ENCODE data around the gene QRICH2.
"Not testable (repeated sequence)": the region's sequence is repeated elsewhere in the genome, so short reads cannot be mapped to it uniquely, and the experiment has no call there.

QRICH2 gene, protein sequence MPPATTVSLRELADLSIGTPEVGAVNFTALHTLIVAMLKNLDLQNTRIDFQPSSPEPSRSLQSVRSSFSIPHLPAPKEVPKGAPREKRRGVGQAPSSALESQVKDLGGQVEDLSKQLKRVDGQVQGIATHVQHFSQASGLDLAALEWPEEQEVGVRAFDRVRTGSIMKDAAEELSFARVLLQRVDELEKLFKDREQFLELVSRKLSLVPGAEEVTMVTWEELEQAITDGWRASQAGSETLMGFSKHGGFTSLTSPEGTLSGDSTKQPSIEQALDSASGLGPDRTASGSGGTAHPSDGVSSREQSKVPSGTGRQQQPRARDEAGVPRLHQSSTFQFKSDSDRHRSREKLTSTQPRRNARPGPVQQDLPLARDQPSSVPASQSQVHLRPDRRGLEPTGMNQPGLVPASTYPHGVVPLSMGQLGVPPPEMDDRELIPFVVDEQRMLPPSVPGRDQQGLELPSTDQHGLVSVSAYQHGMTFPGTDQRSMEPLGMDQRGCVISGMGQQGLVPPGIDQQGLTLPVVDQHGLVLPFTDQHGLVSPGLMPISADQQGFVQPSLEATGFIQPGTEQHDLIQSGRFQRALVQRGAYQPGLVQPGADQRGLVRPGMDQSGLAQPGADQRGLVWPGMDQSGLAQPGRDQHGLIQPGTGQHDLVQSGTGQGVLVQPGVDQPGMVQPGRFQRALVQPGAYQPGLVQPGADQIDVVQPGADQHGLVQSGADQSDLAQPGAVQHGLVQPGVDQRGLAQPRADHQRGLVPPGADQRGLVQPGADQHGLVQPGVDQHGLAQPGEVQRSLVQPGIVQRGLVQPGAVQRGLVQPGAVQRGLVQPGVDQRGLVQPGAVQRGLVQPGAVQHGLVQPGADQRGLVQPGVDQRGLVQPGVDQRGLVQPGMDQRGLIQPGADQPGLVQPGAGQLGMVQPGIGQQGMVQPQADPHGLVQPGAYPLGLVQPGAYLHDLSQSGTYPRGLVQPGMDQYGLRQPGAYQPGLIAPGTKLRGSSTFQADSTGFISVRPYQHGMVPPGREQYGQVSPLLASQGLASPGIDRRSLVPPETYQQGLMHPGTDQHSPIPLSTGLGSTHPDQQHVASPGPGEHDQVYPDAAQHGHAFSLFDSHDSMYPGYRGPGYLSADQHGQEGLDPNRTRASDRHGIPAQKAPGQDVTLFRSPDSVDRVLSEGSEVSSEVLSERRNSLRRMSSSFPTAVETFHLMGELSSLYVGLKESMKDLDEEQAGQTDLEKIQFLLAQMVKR (N-terminal part only)

DNA sequence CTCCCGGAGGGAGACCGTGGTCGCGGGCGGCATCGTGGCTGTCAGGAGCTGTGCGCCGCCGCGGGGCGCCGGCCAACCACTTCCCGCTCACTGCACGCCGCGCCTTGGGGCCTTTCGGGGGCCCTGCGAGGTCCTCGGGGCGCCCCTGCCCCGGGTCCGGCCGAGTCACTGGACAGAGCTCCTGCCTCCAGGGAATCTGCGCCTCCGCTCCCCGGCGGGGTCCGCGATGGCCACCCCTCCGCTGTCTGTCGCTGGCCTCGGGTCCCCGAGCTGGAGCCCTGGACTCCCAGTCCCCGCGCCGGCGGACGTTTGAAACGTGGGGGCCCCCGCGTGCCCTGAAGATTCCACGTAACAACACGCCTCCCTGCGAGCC, at the start of gene QRICH2:
Gene QRICH2, minus strand, starts transcription at position 311 of the 373 bp plus-strand sequence. Its CDS starts 278 bp downstream, at position 33.
- DNase-seq = no peak

DNA sequence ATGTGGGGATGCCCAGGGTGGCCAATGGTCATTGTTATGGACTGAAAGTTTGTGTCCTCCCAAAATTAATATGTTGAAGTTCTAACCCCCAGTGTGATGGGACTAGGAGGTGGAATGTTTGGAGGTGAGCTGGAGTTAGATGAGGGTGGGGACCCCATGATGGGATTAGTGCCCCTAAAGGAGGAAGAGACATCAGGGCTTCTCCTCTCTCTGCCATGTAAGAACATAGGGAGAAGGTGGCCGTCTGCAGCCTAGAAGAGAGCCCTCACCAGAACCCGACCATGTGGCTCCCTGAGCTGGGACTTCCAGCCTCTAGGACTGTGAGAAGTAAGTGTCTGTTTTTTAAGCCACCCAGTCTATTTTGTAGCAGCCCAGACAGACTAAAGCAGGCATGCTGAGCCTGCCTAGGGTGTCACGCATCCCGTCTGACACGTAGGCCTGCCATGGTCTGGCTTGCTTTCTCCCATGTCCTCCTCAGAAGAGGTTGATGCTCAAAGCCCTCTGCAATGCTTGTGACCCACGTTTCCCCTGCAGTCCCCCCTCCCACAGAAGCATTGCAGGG, 49.6 kb upstream of the QRICH2 start:
- DNase-seq = no peak

DNA sequence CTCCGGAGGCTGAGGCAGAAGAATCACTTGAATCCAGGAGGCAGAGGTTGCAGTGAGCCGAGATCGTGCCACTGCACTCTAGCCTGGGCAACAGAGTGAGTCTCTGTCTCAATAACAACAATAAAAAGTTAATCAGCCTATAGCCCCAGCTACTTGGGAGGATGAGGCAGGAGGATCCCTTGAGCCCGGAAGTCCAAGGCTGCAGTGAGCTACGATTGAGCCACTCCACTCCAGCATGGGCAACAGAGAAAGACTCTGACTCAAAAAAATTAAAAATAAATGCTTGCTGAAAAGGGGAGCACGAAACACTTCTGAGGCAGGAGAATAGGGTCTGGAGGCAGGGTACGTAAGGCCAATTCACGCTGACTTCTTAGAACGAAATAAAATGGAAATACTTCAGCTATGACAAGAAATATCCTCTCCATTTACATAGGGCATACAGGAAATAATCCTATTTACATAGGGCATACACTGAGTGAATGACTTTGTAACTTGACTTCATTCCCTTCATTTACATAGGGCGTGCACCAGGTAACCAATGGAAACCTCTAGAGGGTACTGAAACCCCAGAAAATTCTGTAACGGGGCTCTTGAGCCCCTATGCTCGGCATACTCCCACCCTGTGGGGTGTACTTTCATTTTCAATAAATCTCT, 48.9 kb upstream of the QRICH2 start:
- peak; percentile 20 for DNase-seq

DNA sequence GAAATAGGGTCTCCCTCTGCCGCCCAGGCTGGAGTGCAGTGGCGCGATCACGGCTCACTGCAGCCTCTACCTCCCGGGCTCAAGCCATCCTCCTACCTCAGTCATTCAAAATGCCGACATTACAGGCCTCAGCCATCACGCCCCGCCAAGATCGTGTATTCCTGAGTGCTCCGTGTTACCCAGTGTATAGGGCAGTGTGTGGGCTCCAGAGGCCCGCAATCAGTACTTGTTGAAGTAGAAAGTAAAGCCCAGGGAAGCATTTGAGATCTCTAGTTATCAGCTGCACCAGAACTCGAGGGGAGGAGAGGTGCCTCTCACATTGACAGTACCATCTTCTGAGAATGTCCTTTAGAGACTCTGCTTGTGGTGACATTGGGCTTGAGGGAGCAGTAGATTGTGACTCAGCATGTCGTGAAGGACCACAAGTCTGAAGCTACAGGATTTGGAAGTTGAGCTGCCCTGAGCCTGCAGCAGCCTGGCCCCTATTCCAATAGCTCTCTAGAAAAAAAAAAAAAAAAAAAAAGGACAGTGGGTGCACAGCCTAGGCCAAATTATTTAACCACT, 46.8 kb upstream of the QRICH2 start:
- DNase-seq = peak; percentile 5

DNA sequence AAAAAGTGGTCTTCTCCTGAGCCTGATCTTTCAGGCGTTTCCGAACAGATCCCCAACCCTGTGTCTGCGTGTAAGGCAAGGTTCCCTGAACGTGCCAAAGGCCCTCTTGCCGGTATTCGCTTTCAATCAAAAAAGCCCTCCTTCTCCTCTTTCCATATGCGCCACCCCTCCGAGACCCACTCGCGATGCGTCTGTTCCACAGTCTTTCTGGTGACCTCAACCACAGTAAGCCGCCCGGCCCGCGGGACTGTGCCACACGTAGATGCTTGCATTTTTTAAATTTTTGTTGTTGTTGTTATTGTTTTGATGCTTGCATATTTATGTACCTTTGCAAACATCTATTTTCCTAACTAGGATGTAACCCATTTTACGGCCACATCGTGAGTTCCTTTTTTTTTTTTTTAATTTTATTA, 46.2 kb upstream of the QRICH2 start:
- DNase-seq = no peak

DNA sequence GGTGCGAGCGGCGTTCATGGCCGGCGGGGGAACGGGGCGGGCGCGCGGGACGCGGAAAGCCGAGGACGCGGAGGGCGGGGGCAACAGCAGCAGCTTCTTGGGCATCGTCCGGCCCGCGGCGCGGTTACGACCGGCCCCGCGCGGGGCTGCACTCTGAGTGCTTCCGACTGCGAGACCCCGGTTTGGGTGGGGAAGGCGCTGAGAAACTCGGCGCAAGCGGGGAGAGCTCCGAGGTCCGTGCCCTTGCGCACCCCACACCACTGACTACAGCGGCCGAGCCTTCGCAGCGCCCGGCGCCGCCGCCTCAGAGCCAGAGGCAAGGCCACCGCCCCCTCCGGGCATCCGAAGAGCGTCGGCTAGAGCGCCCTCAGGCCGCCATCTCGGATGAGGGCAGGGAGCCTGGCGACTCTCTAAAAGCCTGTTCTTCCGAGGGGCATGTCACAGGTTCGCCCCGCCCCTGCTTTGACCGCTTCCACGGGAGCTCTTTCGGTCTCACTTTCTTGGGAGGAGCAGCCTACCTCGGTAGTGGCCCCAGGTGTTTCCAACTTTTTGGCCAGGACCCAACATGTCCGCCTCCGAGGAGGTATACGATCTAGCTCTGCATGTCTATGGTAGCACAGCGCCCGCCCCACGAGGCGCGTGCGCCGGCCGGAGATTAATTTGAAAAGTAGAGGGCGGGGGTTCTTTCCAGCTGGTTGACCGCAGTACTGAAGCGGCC, 45.7 kb upstream of the QRICH2 start, which contains the start of gene PRPSAP1:
Gene PRPSAP1, minus strand, starts transcription at position 318 of the 718 bp plus-strand sequence. Its CDS starts 213 bp downstream, at position 105.
- peak; percentile 98 for DNase-seq

DNA sequence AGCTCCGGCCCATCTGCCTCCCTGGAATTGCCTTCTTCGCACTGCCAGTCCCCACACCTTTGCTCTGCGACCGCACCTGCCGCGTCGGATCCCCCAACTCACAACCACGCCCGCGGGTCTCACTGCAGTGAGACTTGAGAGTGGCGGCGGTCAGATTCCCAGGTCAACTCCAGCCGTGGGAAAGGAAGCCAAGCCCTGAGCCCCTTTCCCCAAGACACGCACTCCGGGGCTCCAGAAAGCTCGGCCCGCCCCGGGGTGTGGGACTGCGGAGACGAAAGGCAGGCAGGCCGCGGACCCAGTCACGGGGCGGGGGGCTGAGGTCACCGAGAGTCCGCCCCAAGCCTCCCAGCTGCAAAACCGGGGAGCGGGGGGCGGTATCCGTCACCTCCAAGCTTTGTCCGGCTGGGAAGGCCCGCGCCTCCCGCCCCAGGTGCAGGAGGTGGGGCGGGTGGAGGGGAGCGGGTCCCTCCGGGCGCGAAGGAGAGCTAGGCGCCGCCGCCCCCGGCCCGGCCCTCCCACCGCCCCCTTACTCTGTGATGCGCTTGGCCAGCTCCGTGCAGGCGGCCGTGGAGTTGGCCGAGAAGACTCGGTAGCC, 45.0 kb upstream of the QRICH2 start:
- no peak for DNase-seq

DNA sequence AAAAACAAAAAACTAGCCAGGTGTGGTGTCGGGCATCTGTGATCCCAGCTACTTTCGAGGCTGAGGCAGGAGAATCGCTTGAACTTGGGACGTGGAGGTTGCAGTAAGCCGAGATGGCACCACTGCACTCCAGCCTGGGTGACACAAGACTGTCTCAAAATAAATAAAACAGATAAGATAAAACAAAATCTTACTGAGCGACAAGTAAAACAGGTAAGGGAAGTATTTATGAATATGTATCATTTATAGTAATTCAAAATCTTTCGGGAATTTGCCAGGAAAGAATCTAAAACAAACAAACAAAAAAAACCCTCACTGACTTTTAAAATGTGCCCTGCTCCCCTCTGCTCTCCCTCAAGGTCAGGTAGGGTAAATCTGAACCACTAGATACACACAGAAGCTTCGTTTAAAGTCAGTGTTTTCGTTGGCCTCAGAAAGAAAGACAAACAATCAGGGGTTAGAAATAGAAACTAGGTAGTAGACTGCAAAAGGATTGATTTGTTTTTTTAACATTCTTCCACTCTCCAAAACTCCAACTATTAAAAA, 43.5 kb upstream of the QRICH2 start:
- no peak for DNase-seq

DNA sequence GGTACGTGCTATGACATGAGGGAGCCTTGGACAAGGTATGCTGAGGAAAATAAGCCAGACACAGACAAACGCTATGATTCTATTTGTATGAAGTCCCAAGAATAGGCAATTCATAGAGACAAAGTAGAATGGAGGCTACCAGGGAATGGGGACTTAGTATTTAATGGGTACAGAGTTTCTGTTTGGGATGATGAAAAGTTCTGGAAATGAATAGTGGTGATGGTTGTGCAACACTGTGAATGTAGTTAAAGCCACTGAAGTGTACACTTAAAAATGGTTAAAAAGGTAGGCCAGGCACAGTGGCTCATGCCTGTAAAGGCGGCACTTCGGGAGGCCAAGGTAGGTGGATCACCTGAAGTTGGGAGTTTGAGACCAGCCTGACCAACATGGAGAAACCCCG, 42.4 kb upstream of the QRICH2 start:
- DNase-seq = no peak

DNA sequence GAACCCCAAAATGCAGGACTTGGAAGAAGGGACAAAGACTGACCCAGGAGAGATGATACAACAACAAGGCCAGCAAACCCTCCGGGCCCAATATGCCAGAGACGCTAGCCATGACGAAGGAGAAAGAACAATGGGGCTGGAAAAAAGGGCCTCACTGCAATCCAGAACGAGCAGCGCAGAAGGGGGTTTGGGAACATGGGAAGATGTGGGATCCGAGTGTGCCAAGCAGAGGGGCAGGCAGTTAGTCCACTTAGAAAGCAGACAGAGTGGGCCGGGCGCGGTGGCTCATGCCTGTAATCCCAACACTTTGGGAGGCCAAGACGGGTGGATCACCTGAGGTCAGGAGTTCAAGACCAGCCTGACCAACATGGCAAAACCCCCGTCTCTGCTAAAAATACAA, 38.9 kb upstream of the QRICH2 start:
- DNase-seq = not testable (repeated sequence)

DNA sequence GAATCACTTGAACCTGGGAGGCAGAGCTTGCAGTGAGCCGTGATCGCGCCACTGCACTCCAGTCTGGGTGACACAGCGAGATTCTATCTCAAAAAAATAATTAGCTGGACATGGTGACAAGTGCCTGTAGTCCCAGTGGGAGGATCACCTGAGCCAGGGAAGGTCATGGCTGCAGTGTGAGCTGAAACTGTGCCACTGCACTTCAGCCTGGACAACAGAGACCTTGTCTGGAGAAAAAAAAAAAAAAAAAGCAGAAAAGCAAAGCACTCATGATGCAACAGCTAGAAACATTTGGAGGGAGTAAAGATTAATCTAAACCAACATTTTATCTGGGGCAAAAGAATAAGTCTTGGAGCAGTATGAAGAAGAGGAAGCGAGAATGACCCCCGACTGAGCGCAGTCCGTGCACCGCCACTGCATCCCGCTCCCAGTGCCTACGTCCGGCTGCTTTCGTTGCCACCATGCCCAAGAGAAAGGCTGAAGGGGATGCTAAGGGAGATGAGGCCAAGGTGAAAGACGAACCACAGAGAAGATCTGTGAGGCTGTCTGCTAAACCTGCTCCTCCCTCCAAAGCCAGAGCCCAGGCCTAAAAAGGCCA, 37.4 kb upstream of the QRICH2 start:
- no peak for DNase-seq

DNA sequence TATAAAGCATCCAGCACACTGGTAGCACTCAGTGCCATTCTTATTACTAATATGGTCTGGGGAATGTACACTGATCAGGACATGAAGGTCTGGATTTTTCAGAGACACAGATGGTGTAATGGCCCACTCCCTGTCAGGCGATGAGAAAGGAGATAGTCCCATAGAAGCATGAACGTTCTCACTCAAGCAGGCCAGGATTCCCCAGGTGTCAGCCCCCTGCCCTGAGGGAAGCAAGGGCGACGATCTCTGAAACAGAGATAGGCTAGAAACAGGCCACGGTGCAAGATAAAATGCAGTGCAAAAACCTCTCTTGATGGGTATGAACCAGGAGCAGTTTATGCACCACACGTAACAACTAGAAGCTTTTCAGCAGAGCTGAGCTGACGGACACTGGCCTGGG, 35.0 kb upstream of the QRICH2 start:
- DNase-seq = no peak

DNA sequence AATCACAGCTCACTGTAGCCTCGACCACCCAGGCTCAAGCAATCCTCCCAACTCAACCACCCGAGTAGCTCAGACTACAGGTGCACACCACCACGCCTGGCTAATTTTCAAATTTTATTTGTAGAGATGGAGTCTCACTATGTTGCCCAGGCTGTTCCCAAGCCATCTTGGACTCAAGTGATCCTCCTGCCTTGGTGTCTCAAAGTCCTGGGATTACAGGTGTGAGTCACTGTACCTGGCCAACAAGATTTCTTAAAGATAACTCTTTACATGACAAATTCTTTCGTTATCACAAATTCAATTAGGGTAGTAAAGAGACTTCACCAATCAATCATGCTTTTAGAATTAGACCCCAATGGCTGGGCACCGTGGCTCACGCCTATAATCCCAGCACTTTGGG, 33.2 kb upstream of the QRICH2 start:
- DNase-seq = no peak

DNA sequence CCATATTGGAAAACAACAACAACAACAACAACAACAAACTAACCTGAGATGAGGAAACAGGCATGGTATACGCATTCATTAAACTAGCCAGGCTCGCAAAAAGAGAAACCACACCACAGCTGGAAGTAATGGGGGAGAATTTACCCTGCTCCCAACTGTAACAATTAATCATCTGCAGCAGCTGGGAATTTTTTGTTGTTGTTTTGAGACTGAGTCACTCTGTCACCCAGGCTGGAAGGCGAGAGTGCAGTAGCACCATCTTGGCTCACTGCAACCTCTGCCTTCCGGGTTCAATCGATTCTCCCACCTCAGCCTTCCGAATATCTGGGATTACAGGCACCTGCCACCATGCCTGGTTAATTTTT, 29.3 kb upstream of the QRICH2 start:
- DNase-seq = no peak

DNA sequence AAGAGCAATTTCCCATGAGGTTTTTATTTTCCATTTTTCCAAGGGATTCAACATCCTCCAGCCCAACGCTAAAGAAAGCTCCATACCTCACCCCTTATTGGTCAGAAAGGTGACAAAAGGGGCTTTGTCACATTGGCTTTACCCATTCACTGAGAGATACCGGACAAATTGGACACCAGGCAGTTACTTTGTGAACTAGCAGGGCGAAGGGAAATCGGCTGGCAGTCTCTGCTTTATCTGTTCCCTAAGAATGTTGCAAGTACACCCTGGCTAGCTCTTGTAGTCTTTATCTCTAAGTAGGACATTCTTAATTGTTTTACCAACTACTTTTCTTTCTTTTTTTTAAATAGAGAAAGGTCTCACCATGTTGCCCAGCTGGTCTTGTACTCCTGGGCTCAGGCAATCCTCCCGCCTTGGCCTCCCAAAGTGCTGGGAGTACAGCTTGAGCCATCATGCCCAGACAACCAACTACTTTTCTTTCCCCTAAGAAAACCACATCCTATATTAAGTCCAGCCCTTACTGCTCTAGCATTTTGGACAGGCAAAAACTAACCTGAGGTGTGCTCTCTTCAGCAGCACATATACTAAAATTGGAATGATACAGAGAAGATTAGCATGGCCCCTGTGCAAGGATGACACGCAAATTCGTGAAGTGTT, 28.8 kb upstream of the QRICH2 start:
- DNase-seq = no peak

DNA sequence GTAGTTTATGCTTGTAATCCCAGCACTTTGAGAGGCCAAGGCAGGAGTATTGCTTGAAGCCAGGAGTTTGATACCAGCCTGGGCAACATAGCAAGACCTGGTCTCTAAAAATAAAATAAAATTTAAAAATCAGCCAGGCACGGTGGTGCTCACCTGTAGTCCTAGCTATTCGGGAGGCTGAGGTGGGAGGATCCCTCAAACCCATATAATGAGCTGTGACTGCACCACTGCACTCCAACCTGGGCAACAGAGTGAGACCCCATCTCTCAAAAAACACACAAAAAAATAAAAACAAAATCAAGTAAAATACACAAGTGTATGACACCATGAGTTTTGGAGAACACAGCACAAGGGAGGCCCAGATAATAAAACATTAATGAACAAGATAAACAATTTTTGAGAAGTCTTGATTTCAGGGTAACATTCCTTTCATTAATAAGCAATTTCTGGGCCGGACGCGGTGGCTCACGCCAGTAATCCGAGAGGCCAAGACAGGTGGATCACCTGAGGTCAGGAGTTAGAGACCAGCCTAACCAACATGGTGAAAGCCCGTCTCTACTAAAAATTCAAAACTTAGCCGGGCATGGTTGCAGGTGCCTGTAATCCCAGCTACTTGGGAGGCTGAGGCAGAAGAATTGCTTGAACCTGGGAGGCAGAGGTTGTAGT, 27.8 kb upstream of the QRICH2 start:
- no peak for DNase-seq

DNA sequence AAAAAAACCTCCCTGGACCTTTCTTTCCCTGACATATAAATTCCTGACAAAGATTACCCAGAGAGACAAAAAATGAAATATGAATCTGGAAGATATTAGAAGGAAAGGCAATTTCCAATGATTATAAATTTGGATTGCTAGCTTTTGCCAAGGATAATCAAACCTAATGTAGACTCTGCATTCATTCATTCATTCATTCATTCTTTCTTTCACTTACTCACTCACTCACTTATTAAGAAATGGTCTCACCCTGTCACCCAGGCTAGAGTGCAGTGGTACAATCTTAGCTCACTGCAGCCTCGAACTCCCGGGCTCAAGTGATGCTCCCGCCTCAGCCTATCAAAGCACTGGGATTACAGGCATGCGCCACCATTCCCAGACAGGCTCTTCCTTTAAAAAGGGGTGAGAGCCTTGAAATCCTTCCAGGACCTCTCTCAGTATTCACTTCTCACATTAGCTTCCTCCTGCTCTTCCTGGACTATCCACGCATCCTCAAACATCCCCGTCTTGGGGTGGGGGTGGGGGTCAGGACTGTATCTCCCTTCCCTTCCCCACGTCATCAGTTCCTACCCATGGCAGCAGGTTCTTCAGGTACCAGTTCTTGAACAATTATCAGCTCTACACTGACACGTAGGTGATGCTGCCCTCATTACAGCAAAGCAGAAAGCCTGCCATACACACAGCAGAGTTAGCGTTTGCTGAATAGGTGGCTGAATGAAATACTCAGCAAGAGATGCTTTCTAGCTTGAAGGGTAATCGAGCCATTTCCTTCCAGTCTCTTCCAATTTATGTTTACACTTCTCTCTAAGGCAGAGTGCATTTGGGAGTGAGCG, 25.8 kb upstream of the QRICH2 start:
- no peak for DNase-seq

DNA sequence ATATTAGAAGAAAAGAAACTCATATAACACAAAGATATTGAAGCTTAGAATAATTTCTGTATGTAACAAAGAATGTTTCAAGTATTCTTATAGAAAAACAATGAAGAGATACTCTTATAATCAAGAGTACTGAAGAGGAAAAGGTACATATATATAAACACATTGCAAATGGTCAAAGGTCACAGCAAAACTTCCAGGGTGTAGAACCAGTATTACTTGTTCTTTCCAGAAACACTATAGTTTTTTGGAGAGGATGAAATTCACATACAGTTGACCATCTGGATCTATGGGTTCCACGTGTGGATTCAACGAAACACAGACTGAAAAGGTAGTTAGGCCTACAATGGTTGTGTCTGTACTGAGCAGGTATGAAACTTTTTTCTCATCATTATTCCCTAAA, 23.0 kb upstream of the QRICH2 start:
- DNase-seq = no peak

Measured in NCI-H774 (cell line).